ENCODE data around the gene CHD6. TPM values are rescaled to one million over a fixed set of nuclear protein-coding genes. Genes with fewer than 3 reads are reported as not detected.

CHD6 gene
- total and polyA plus RNA-seq, 2 experiments from 2014 or later = 41.0 to 158 TPM

- TF ChIP-seq STAT1 (IDR thresholded peaks at IDR 0.05; ENCODE audit: unreplicated experiment) (no peak), REST (IDR thresholded peaks at IDR 0.05; ENCODE audit: unreplicated experiment) (no peak), ZNF114 (CRISPR knock-in tag; IDR thresholded peaks at IDR 0.05) (no peak), JUNB (IDR thresholded peaks at IDR 0.05; ENCODE audit: unreplicated experiment) (no peak), CTCF (conservative IDR thresholded peaks at IDR 0.05; ENCODE audit: low read depth in 2 of 2) (no peak), EZH2phosphoT487 (IDR thresholded peaks at IDR 0.05; ENCODE audit: unreplicated experiment) (no peak)
- H3K36me3 Mint-ChIP-seq (ENCODE audit: low read depth) = peaks cover 20% of the 10 kb centered on the region
- Histone ChIP-seq H2AFZ (no peak overlapping the region), H3K36me3 (ENCODE audit: insufficient read depth) (no peaks in the 10 kb centered on the region), H3K4me2 (no peak overlapping the region), H3K4me1 (ENCODE audit: insufficient read depth) (peaks cover 8% of the 10 kb centered on the region; the same call in 1 of the 2 replicates), H3K9me2 (ENCODE audit: insufficient read depth) (no peaks in the 10 kb centered on the region), H3K27me3 (ENCODE audit: insufficient read depth) (no peaks in the 10 kb centered on the region), H3F3A (replicated peaks; ENCODE audit: low read depth) (no peaks in the 10 kb centered on the region), H3K4me3 (no peak overlapping the region), H3K79me2 (replicated peaks; ENCODE audit: insufficient read depth) (peaks cover 96% of the 10 kb centered on the region), H3K27ac (ENCODE audit: low read depth) (no peak overlapping the region), H4K20me1 (replicated peaks; ENCODE audit: insufficient read depth) (peaks cover 14% of the 10 kb centered on the region; the same call in 1 of the 2 replicates)
- no peak for DNase-seq (ENCODE audit: low spot score)
- H3K4me3 Mint-ChIP-seq = no peak overlapping the region
- no peak overlapping the region for H3K27ac Mint-ChIP-seq
- peaks cover 14% of the 10 kb centered on the region; the same call in 2 of the 3 replicates for H3K4me1 Mint-ChIP-seq
- H3K27me3 Mint-ChIP-seq (ENCODE audit: insufficient read depth, low read depth, poor library complexity) = peaks cover 2% of the 10 kb centered on the region
- peaks cover 12% of the 10 kb centered on the region; the same call in 2 of the 3 replicates for H3K9me3 Mint-ChIP-seq
- ATAC-seq = no peak
Observed at GRCh38 chr20:41546535-41546934, 71.6 kb downstream of the CHD6 start.

GRCh38 chr20:41544472-41544871, 73.7 kb downstream of the CHD6 start:
- Histone ChIP-seq H3K27me3 (ENCODE audit: insufficient read depth) (no peaks in the 10 kb centered on the region), H3K9me2 (ENCODE audit: insufficient read depth) (no peaks in the 10 kb centered on the region), H3K4me1 (ENCODE audit: insufficient read depth) (peaks cover 8% of the 10 kb centered on the region; the same call in 1 of the 2 replicates), H3K4me2 (no peak overlapping the region), H3K4me3 (no peak overlapping the region), H3K27ac (ENCODE audit: low read depth) (no peak overlapping the region), H4K20me1 (replicated peaks; ENCODE audit: insufficient read depth) (peaks cover 8% of the 10 kb centered on the region), H2AFZ (no peak overlapping the region), H3K79me2 (replicated peaks; ENCODE audit: insufficient read depth) (peaks cover 84% of the 10 kb centered on the region), H3F3A (replicated peaks; ENCODE audit: low read depth) (no peaks in the 10 kb centered on the region), H3K36me3 (ENCODE audit: insufficient read depth) (no peaks in the 10 kb centered on the region)
- no peak for DNase-seq (ENCODE audit: low spot score)
- TF ChIP-seq CREB1 (CRISPR knock-in tag; IDR thresholded peaks at IDR 0.05; ENCODE audit: low read depth) (no peak), EZH2phosphoT487 (IDR thresholded peaks at IDR 0.05; ENCODE audit: unreplicated experiment) (no peak), EZH2 (IDR thresholded peaks at IDR 0.05; ENCODE audit: low read depth, unreplicated experiment) (no peak)
- Mint-ChIP-seq H3K4me3 (no peak overlapping the region), H3K9me3 (no peaks in the 10 kb centered on the region), H3K27me3 (ENCODE audit: insufficient read depth, low read depth, poor library complexity) (peaks cover 2% of the 10 kb centered on the region), H3K36me3 (ENCODE audit: low read depth) (peaks cover 5% of the 10 kb centered on the region; the same call in 1 of the 3 replicates), H3K27ac (no peak overlapping the region), H3K4me1 (peaks cover 14% of the 10 kb centered on the region; the same call in 2 of the 3 replicates)
- ATAC-seq = no peak
